Measurements from ENCODE around the gene RNF166.

The RNF166 gene

DNA sequence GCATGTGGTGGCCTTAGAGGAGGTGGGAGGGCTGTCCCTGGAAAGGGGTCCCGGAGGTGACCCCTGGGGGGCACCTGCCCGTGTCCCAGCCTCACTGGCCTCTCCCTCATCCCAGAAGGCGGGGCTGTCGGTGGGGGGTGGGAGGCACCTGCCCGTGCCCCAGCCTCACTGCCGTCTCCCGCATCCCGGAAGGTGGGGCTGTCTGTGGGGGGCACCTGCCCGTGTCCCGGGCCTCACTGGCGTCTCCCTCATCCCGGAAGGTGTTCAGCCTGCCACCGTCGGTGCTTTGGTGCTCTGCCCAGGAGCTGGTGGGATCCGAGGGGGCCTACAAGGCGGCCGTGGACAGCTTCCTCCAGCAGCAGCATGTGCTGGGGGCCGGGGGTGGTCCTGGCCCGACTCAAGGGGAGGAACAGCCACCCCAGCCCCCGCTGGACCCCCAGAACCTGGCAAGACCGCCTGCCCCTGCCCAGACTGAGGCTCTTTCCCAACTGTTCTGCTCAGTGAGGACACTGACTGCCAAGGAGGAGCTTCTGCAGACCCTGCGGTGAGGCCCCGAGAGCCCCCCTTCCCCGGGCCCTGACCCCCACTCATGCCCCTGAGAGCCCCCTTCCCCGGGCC lies 6.3 kb upstream of the RNF166 start:
- peaks cover under 1% of the 10 kb centered on the region for H3K4me1 ChIP-seq
- no peak overlapping the region for H3K4me3 ChIP-seq (ENCODE audit: low read depth, low read length)
- no peak overlapping the region for H3K27ac ChIP-seq
- H3K9ac ChIP-seq = no peak overlapping the region
- H3K27me3 ChIP-seq (ENCODE audit: control insufficient read depth, insufficient read depth, low read length) = no peaks in the 10 kb centered on the region
- H3K4me2 ChIP-seq (ENCODE audit: low read length) = no peak overlapping the region
- H3K79me2 ChIP-seq = peaks cover 5% of the 10 kb centered on the region
- TF ChIP-seq, protein P1, sequence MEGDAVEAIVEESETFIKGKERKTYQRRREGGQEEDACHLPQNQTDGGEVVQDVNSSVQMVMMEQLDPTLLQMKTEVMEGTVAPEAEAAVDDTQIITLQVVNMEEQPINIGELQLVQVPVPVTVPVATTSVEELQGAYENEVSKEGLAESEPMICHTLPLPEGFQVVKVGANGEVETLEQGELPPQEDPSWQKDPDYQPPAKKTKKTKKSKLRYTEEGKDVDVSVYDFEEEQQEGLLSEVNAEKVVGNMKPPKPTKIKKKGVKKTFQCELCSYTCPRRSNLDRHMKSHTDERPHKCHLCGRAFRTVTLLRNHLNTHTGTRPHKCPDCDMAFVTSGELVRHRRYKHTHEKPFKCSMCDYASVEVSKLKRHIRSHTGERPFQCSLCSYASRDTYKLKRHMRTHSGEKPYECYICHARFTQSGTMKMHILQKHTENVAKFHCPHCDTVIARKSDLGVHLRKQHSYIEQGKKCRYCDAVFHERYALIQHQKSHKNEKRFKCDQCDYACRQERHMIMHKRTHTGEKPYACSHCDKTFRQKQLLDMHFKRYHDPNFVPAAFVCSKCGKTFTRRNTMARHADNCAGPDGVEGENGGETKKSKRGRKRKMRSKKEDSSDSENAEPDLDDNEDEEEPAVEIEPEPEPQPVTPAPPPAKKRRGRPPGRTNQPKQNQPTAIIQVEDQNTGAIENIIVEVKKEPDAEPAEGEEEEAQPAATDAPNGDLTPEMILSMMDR (IDR thresholded peaks at IDR 0.05) = no peak
- H3K9me3 ChIP-seq (ENCODE audit: control insufficient read depth, low read length) = no peaks in the 10 kb centered on the region
- no peaks in the 10 kb centered on the region for H3K36me3 ChIP-seq (ENCODE audit: control insufficient read depth, insufficient read depth, low read length)
- no peak overlapping the region for H2AFZ ChIP-seq

DNA sequence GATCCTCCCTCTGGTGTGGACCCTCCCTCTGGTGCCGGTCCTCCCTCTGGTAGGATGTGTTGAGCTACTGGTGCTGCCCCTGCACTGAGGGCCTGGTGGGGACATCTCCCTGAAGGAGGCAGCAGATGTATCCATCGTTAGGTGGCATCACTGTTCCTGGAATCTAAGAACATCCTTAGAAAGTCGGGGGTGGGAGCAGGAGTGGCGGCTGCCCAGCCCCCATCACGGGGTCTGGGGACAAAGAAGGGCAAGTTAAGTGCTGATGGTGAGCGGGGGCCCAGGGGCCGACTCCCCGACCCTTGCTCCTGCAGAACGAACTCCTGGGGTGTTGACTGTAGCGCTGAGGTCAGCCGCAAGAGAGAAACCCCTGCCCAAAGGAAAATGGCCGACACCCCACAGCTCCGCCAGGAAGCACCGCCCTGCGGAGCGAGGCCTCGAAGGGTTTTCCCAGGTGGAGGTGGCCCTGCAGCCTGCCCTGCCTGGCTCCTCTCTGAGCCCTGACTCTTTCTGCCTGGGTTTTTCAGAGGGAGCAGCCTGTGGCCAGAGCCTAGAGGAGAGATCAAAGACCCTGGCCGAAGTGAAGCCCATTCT lies 5.6 kb upstream of the RNF166 start:
- H3K4me2 ChIP-seq (ENCODE audit: low read length) = no peak overlapping the region
- peaks cover 5% of the 10 kb centered on the region for H3K79me2 ChIP-seq
- no peaks in the 10 kb centered on the region for H3K36me3 ChIP-seq (ENCODE audit: control insufficient read depth, insufficient read depth, low read length)
- no peak overlapping the region for H2AFZ ChIP-seq
- no peak overlapping the region for H3K9ac ChIP-seq
- H3K4me1 ChIP-seq = peaks cover 6% of the 10 kb centered on the region
- H3K4me3 ChIP-seq (ENCODE audit: low read depth, low read length) = no peak overlapping the region
- H3K9me3 ChIP-seq (ENCODE audit: control insufficient read depth, low read length) = no peaks in the 10 kb centered on the region
- no peak overlapping the region for H3K27ac ChIP-seq
- TF ChIP-seq, protein P1 (IDR thresholded peaks at IDR 0.05) = no peak
- no peaks in the 10 kb centered on the region for H3K27me3 ChIP-seq (ENCODE audit: control insufficient read depth, insufficient read depth, low read length)

DNA sequence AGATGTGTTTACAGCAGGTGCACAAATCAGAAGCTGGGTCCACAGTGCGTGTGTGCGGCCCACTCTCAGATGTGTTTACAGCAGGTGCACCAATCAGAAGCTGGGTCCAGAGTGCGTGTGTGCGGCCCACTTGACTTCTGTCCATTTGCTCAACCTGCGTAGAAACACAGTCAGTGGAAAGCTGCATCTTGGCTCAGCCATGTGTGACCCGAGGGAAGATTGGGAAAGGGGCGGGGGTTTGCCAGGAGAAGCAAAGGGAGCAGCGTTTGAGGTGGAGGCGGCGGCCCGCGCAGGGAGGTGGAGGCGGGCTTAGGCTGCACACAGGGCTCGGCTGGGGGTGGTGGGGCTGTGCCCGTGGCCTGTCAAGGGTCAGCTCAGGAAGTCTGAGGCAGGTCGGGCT lies 4.3 kb upstream of the RNF166 start:
- Histone ChIP-seq H3K9ac (no peak overlapping the region), H3K36me3 (ENCODE audit: control insufficient read depth, insufficient read depth, low read length) (no peaks in the 10 kb centered on the region), H3K4me2 (ENCODE audit: low read length) (no peak overlapping the region), H3K27ac (no peak overlapping the region), H3K79me2 (peaks cover 5% of the 10 kb centered on the region), H3K4me1 (peaks cover 6% of the 10 kb centered on the region), H3K4me3 (ENCODE audit: low read depth, low read length) (no peak overlapping the region), H2AFZ (no peak overlapping the region), H3K9me3 (ENCODE audit: control insufficient read depth, low read length) (no peaks in the 10 kb centered on the region), H3K27me3 (ENCODE audit: control insufficient read depth, insufficient read depth, low read length) (no peaks in the 10 kb centered on the region)
- TF ChIP-seq, protein P1 (IDR thresholded peaks at IDR 0.05) = no peak

DNA sequence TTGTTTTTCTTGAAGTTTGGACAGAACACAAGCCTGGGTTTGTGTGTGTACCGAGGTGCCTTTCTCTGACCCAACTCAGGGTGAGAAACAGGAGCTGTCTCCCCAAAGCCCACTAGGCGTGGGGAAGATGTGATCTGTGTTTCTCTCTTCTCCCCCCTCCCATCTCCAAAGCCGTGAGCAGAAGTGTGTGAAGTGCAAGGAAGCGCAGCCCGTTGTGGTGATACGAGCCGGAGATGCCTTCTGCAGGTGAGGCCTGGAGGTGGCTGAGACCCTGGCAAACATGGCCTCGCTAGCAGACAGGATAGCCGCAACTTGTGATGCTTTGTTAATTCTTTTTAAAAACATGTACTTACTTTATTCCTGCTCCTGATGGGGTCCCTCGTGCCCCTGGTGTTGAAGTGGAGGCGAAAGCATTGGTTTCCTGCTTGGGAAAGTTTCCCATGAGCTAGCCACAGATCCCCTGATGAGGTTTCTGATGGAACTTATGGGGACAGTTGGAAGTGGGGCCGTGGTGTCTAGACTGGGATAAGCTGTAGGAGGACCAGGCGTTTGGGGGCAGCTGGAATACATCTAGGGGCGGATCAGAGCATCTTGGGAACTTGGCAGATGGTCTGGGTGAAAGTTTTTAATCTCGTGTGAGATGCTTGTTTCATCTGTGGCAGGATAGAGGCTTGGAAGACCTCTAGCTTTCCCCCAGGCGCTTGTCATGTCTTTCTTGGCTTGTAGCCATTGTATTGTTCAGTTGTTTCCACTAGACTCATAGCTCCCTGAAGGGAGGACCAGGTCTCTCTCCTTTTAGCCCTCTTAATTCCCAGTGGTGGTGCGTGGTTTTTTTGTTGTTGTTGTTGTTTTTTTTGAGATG lies 988 bp upstream of the RNF166 start:
- Histone ChIP-seq H3K27ac (no peak overlapping the region), H3K9ac (peak overlapping the region; percentile 64), H3K4me1 (peaks cover 10% of the 10 kb centered on the region), H3K36me3 (ENCODE audit: control insufficient read depth, insufficient read depth, low read length) (no peaks in the 10 kb centered on the region), H3K79me2 (peaks cover 18% of the 10 kb centered on the region), H3K9me3 (ENCODE audit: control insufficient read depth, low read length) (no peaks in the 10 kb centered on the region), H2AFZ (peak overlapping the region; percentile 94), H3K4me2 (ENCODE audit: low read length) (peak overlapping the region; percentile 92), H3K27me3 (ENCODE audit: control insufficient read depth, insufficient read depth, low read length) (no peaks in the 10 kb centered on the region), H3K4me3 (ENCODE audit: low read depth, low read length) (peak overlapping the region; percentile 86)
- TF ChIP-seq, protein P1 (IDR thresholded peaks at IDR 0.05) = no peak

Measured in parathyroid adenoma (tissue), 2 donors.